AG04450 (cell line): ENCODE results near the gene NCKAP5L. TPM values are rescaled to one million over a fixed set of nuclear protein-coding genes. Genes with fewer than 3 reads are reported as not detected.

Source experiments
- CTCF ChIA-PET: fragments of 300-600, 350-600 bp; formaldehyde crosslinking; extraction: SDS; loops from one replicate; lab custom pipeline; 2022; ENCODE audit warnings: antibody characterized with exemption, inconsistent platforms; lab: Charles Lee
- POLR2A ChIA-PET: fragments of 350-600 bp; formaldehyde crosslinking; extraction: SDS; loops from one replicate; lab custom pipeline; 2021; ENCODE audit warnings: antibody characterized with exemption, inconsistent platforms; lab: Yijun Ruan, JAX
- DNase-seq: peaks from one replicate; pipeline ENCODE4 v3.0.0-alpha.2; 2011; ENCODE audit warnings: low read depth, low spot score
- H3K27ac ChIP-seq: one replicate; pipeline ENCODE4 v1.5.1; 2012; ENCODE audit warnings: low read depth, low read length, control low read depth
- H3K27me3 ChIP-seq: one replicate; pipeline ENCODE4 v1.6.0; 2012; ENCODE audit warnings: low read length; ENCODE audit not compliant: control insufficient read depth, insufficient read depth
- H3K4me3 ChIP-seq: 2 replicates; pipeline ENCODE4 v1.5.1; 2011; ENCODE audit warnings: mild to moderate bottlenecking, low read depth, low read length, control low read depth
- H3K9me3 ChIP-seq: 2 replicates; pipeline ENCODE4 v1.5.1; 2012; ENCODE audit warnings: low read length; ENCODE audit not compliant: control insufficient read depth, insufficient read depth
- CTCF ChIP-seq: IDR thresholded peaks from 2 replicates; pipeline ENCODE4 v1.5.1; 2011; ENCODE audit warnings: low read depth, low read length, control low read depth, inconsistent platforms
- polyA plus RNA-seq: library from polyadenylated mRNA; depleted of rRNA; stranded (reverse); fragments of >200 nt; gene quantifications from 2 replicates; pipeline ENCODE4 v1.2.3, GENCODE V29; 2011

Gene NCKAP5L
- polyA plus RNA-seq, 1 experiment: 5.6 TPM

- H3K27me3 ChIP-seq: no peaks in the 10 kb centered on the region
- DNase-seq: no peak
- peak overlapping the region; percentile 31 for H3K4me3 ChIP-seq
- H3K27ac ChIP-seq: peak overlapping the region; percentile 80
- ChIA-PET CTCF (interaction anchor here (0.6 to 2.7 kb wide), 2 partner anchors 47 to 52 kb away, joined by 6 to 8 read pairs; no protein-coding TSS in a partner anchor), POLR2A (interaction anchor here (0.8 kb wide), 1 partner anchor 39 kb away, joined by 4 read pairs; no protein-coding TSS in a partner anchor)
- no peaks in the 10 kb centered on the region; the same call in 1 of the 2 replicates for H3K9me3 ChIP-seq
- no peak for TF ChIP-seq CTCF
Measured at GRCh38 chr12:49824895-49825294, 3.3 kb downstream of the NCKAP5L start.

GRCh38 chr12:49824416-49824815, 3.8 kb downstream of the NCKAP5L start:
- no peak for DNase-seq
- Histone ChIP-seq H3K9me3 (no peaks in the 10 kb centered on the region; the same call in 1 of the 2 replicates), H3K27me3 (no peaks in the 10 kb centered on the region), H3K4me3 (0 out of 2 replicates have a peak overlapping the region, but pooled peaks have one; percentile 7), H3K27ac (peak overlapping the region; percentile 80)
- CTCF ChIA-PET: interaction anchor here (2.7 kb wide), 1 partner anchor 46 kb away, joined by 8 read pairs; no protein-coding TSS in a partner anchor
- POLR2A ChIA-PET: interaction anchor here (0.8 kb wide), 1 partner anchor 38 kb away, joined by 4 read pairs; no protein-coding TSS in a partner anchor
- no peak for TF ChIP-seq CTCF

GRCh38 chr12:49823951-49824350, 4.3 kb downstream of the NCKAP5L start:
- POLR2A ChIA-PET: no interaction called here
- Histone ChIP-seq H3K9me3 (no peaks in the 10 kb centered on the region; the same call in 1 of the 2 replicates), H3K4me3 (no peak overlapping the region), H3K27me3 (no peaks in the 10 kb centered on the region), H3K27ac (no peak overlapping the region)
- no peak for DNase-seq
- TF ChIP-seq CTCF: no peak
- CTCF ChIA-PET: no interaction called here

- CTCF ChIA-PET: no interaction called here
Measured at GRCh38 chr12:49823350-49823749, 4.9 kb downstream of the NCKAP5L start.

More at GRCh38 chr12:49823350-49823749, 4.9 kb downstream of the NCKAP5L start:
- POLR2A ChIA-PET: no interaction called here
- H3K27me3 ChIP-seq: no peaks in the 10 kb centered on the region
- DNase-seq: no peak
- no peak overlapping the region for H3K4me3 ChIP-seq
- H3K9me3 ChIP-seq: no peaks in the 10 kb centered on the region; the same call in 1 of the 2 replicates
- no peak for TF ChIP-seq CTCF
- no peak overlapping the region for H3K27ac ChIP-seq
